ENCODE results near the gene MYPN. TPM values are rescaled to one million over a fixed set of nuclear protein-coding genes. Genes with fewer than 3 reads are reported as not detected.

The MYPN gene
- total RNA-seq, 1 experiment from 2014 or later = not detected

GRCh38 chr10:68208424-68209042 lies 99.2 kb downstream of the MYPN start:
- Histone ChIP-seq H3K9me3 (no peaks in the 10 kb centered on the region), H3K27me3 (replicated peaks; ENCODE audit: control insufficient read depth, insufficient read depth, low read length) (no peaks in the 10 kb centered on the region; the same call in 1 of the 2 replicates), H3K36me3 (ENCODE audit: control insufficient read depth, insufficient read depth, low read length) (no peaks in the 10 kb centered on the region), H3K4me1 (no peaks in the 10 kb centered on the region), H3K4me3 (ENCODE audit: low read depth, low read length) (no peak overlapping the region)
- CTCF ChIA-PET = interaction anchor here (1.0 to 1.8 kb wide), 2 partner anchors 93 to 353 kb away, joined by 6 to 9 read pairs; no protein-coding TSS in a partner anchor
- no peak overlapping the region for H3K4me3 Mint-ChIP-seq (ENCODE audit: unreplicated experiment)
- no peak overlapping the region for H3K27ac Mint-ChIP-seq (ENCODE audit: unreplicated experiment)
- no peaks in the 10 kb centered on the region for H3K9me3 Mint-ChIP-seq (ENCODE audit: unreplicated experiment)
- H3K4me1 Mint-ChIP-seq (ENCODE audit: low read depth, unreplicated experiment) = no peaks in the 10 kb centered on the region
- no peaks in the 10 kb centered on the region for H3K36me3 Mint-ChIP-seq (ENCODE audit: insufficient read depth, unreplicated experiment)
- intact Hi-C loops (cut with micrococcal nuclease; ENCODE audit: unreplicated experiment) = loop anchor here (1.0 to 5.0 kb wide), 8 partner anchors 52 to 541 kb away; partner anchors contain the start of genes HNRNPH3 and PBLD
- peak; percentile 83 to 87 for DNase-seq
- BruUV-seq (replicated peaks) = no TSS peak
- POLR2A ChIA-PET = interaction anchor here (0.6 kb wide), 1 partner anchor 1484 kb away, joined by 6 read pairs; no protein-coding TSS in a partner anchor
- H3K27me3 Mint-ChIP-seq (ENCODE audit: insufficient read depth, unreplicated experiment) = peaks cover 16% of the 10 kb centered on the region
- TF ChIP-seq, protein P1, sequence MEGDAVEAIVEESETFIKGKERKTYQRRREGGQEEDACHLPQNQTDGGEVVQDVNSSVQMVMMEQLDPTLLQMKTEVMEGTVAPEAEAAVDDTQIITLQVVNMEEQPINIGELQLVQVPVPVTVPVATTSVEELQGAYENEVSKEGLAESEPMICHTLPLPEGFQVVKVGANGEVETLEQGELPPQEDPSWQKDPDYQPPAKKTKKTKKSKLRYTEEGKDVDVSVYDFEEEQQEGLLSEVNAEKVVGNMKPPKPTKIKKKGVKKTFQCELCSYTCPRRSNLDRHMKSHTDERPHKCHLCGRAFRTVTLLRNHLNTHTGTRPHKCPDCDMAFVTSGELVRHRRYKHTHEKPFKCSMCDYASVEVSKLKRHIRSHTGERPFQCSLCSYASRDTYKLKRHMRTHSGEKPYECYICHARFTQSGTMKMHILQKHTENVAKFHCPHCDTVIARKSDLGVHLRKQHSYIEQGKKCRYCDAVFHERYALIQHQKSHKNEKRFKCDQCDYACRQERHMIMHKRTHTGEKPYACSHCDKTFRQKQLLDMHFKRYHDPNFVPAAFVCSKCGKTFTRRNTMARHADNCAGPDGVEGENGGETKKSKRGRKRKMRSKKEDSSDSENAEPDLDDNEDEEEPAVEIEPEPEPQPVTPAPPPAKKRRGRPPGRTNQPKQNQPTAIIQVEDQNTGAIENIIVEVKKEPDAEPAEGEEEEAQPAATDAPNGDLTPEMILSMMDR (IDR thresholded peaks at IDR 0.05; ENCODE audit: insufficient read depth in 1 of 2, low read depth in 1 of 2, low read length in 1 of 2, severe bottlenecking in 1 of 2, unreplicated experiment in 1 of 2) = peak; percentile 82 to 92

DNA sequence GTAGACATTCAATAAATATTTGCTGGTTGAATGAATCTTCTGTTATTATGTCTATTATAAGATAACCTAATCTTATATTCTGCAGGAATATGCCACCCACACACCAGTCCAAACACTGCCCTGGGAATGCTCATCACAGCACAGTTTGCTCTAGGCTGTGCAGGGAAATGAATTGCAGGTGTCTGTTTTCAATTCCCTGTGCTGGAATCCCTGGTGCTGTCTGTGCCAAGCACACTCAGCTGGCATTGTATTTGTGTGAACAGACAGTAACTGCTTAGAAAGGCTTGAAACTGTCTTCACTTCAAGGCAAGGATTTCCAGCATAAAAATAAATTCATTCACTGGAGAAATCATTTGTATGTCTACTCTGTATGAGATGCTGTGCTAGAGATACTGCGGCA lies 102.4 kb downstream of the MYPN start:
- intact Hi-C loops (cut with micrococcal nuclease; ENCODE audit: unreplicated experiment) = loop anchor here (1.0 kb wide), 2 partner anchors 91 to 137 kb away; no protein-coding TSS in a partner anchor
- Mint-ChIP-seq H3K27ac (ENCODE audit: unreplicated experiment) (no peak overlapping the region), H3K4me1 (ENCODE audit: low read depth, unreplicated experiment) (no peaks in the 10 kb centered on the region), H3K36me3 (ENCODE audit: insufficient read depth, unreplicated experiment) (no peaks in the 10 kb centered on the region), H3K27me3 (ENCODE audit: insufficient read depth, unreplicated experiment) (peaks cover 14% of the 10 kb centered on the region), H3K9me3 (ENCODE audit: unreplicated experiment) (no peaks in the 10 kb centered on the region), H3K4me3 (ENCODE audit: unreplicated experiment) (no peak overlapping the region)
- Histone ChIP-seq H3K36me3 (ENCODE audit: control insufficient read depth, insufficient read depth, low read length) (no peaks in the 10 kb centered on the region), H3K9me3 (no peaks in the 10 kb centered on the region), H3K4me1 (no peaks in the 10 kb centered on the region), H3K27me3 (replicated peaks; ENCODE audit: control insufficient read depth, insufficient read depth, low read length) (no peaks in the 10 kb centered on the region; the same call in 1 of the 2 replicates), H3K4me3 (ENCODE audit: low read depth, low read length) (no peak overlapping the region)
- ChIA-PET CTCF (interaction anchor here (0.6 to 2.5 kb wide), 4 partner anchors 10 to 105 kb away, joined by 4 to 31 read pairs (median 7); partner anchors contain the start of gene ATOH7), POLR2A (no interaction called here)
- no TSS peak for BruUV-seq (replicated peaks)
- DNase-seq = no peak
- TF ChIP-seq, protein P1 (IDR thresholded peaks at IDR 0.05; ENCODE audit: insufficient read depth in 1 of 2, low read depth in 1 of 2, low read length in 1 of 2, severe bottlenecking in 1 of 2, unreplicated experiment in 1 of 2) = no peak

GRCh38 chr10:68212721-68213352 lies 103.5 kb downstream of the MYPN start:
- TF ChIP-seq, protein P1 (IDR thresholded peaks at IDR 0.05; ENCODE audit: insufficient read depth in 1 of 2, low read depth in 1 of 2, low read length in 1 of 2, severe bottlenecking in 1 of 2, unreplicated experiment in 1 of 2) = peak; percentile 78 to 80
- DNase-seq = peak in 1 of 2 experiments; percentile 56
- no peaks in the 10 kb centered on the region; the same call in 1 of the 2 replicates for H3K27me3 ChIP-seq (replicated peaks; ENCODE audit: control insufficient read depth, insufficient read depth, low read length)
- Mint-ChIP-seq H3K27me3 (ENCODE audit: insufficient read depth, unreplicated experiment) (peaks cover 14% of the 10 kb centered on the region), H3K4me1 (ENCODE audit: low read depth, unreplicated experiment) (no peaks in the 10 kb centered on the region), H3K9me3 (ENCODE audit: unreplicated experiment) (no peaks in the 10 kb centered on the region), H3K36me3 (ENCODE audit: insufficient read depth, unreplicated experiment) (no peaks in the 10 kb centered on the region), H3K27ac (ENCODE audit: unreplicated experiment) (no peak overlapping the region), H3K4me3 (ENCODE audit: unreplicated experiment) (no peak overlapping the region)
- no peak overlapping the region for H3K4me3 ChIP-seq (ENCODE audit: low read depth, low read length)
- no peaks in the 10 kb centered on the region for H3K4me1 ChIP-seq
- intact Hi-C loops (cut with micrococcal nuclease; ENCODE audit: unreplicated experiment) = loop anchor here (1.0 kb wide), 2 partner anchors 89 to 135 kb away; no protein-coding TSS in a partner anchor
- no peaks in the 10 kb centered on the region for H3K36me3 ChIP-seq (ENCODE audit: control insufficient read depth, insufficient read depth, low read length)
- H3K9me3 ChIP-seq = no peaks in the 10 kb centered on the region
- ChIA-PET POLR2A (interaction anchor here (0.5 to 1.2 kb wide), 4 partner anchors 18 to 327 kb away, joined by 3 to 14 read pairs (median 5); partner anchors contain the start of genes HNRNPH3 and PBLD), CTCF (interaction anchor here (0.5 to 2.5 kb wide), 32 partner anchors 8 to 420 kb away, joined by 3 to 56 read pairs (median 5); partner anchors contain the start of genes ATOH7, HNRNPH3, PBLD and RUFY2)
- BruUV-seq (replicated peaks) = no TSS peak
